HL-60 (cell line): ENCODE measurements around the gene PRTN3.

Experiments
- DNase-seq, 2 experiments: peaks; one replicate each; pipeline ENCODE4 v3.0.0-alpha.2; 2010 to 2020; ENCODE audit warnings: low read depth in 1 of 2, low spot score in 1 of 2
- H3K27ac ChIP-seq: fragments of 250-450 bp; sonication (Bioruptor Pico); replicated peaks from 2 replicates; pipeline ENCODE4 v1.5.1; 2020; ENCODE audit warnings: mild to moderate bottlenecking, moderate library complexity
- H3K27me3 ChIP-seq: fragments of 250-450 bp; sonication (Bioruptor Pico); 2 replicates; pipeline ENCODE4 v1.5.1; 2021; ENCODE audit warnings: mild to moderate bottlenecking, moderate library complexity; ENCODE audit not compliant: insufficient read depth, poor library complexity, severe bottlenecking
- H3K4me3 ChIP-seq: replicated peaks from 2 replicates; pipeline ENCODE4 v1.5.1; 2011; ENCODE audit warnings: mild to moderate bottlenecking, control low read depth, low read length; ENCODE audit not compliant: insufficient read depth
- GABPA ChIP-seq: IDR thresholded peaks from 2 replicates; pipeline ENCODE4 v1.6.1; 2012; ENCODE audit warnings: low read depth
- POLR2AphosphoS5 ChIP-seq: IDR thresholded peaks from 2 replicates; pipeline ENCODE4 v1.6.1; 2012; ENCODE audit warnings: low read depth
- REST ChIP-seq: IDR thresholded peaks from 2 replicates; pipeline ENCODE4 v1.6.1; 2012; ENCODE audit warnings: low read depth; ENCODE audit not compliant: insufficient replicate concordance
- SPI1 ChIP-seq: IDR thresholded peaks from 2 replicates; pipeline ENCODE4 v1.6.1; 2012; ENCODE audit warnings: low read depth, mild to moderate bottlenecking, borderline replicate concordance

PRTN3 gene

DNA sequence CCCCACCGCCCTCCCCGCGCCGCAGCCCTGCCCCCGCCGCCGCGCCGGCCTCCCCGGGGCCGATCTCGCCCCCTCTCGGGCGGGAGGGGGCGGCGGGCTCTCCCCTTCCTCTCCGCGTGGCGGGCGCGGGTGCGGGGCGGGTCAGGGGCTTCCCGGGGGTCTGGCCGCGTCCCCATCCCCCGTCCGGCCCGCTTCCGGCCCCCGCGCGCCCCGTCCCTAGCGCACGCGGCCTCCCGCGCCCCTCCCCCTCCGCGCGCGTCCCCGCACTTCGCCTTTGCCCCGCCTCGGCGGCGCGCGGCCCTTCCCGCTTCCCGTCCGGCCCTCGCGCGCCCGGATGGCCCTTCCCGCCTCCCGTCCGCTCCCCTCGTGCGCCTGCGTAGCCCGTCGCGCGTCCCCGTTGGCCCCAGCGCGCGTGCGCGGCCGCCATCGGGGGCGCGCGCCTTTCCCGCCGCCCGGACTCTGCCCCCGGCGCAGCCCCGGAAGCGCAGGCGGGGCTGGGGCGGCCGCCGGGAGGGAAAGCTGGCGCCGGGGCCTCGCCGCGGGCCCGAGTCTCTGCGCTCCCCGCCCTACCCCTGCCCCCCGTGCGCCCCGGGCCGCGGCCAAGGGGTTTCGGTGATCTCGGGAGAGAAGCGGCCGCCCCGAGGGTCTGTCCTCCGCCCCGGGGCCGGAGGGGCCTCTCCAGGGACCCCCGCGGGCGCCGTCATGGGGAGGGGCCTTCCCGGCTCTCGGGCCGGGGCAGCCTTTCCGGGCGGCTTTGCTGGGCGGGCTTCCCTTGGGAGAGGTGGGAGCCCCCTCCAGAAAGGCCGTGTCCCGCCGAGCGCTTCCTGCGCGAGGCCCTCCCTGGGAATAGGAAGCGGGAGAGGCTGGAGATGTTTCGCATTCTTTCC, 43.0 kb upstream of the PRTN3 start:
- peak; percentile 79 to 82 for DNase-seq
- Histone ChIP-seq H3K4me3 (peak overlapping the region; percentile 98), H3K27me3 (no peaks in the 10 kb centered on the region), H3K27ac (peak overlapping the region; percentile 95)
- no peak for TF ChIP-seq GABPA
- TF ChIP-seq REST, result no peak
- TF ChIP-seq POLR2AphosphoS5, result peak; percentile 59; the same call in 1 of the 2 replicates

- H3K27me3 ChIP-seq, result no peaks in the 10 kb centered on the region
- H3K4me3 ChIP-seq, result peak overlapping the region; percentile 98
- H3K27ac ChIP-seq, result peak overlapping the region; percentile 95
- no peak for DNase-seq
- TF ChIP-seq POLR2AphosphoS5 (peak; percentile 8; the same call in 1 of the 2 replicates), GABPA (no peak)
Measured at GRCh38 chr19:798415-799075, 42.3 kb upstream of the PRTN3 start.

GRCh38 chr19:799076-799881, 41.5 kb upstream of the PRTN3 start:
- peak; percentile 45 to 56 for DNase-seq
- TF ChIP-seq REST (no peak), POLR2AphosphoS5 (0 out of 2 replicates have a peak, but pooled peaks have one; percentile 23), SPI1 (no peak)
- H3K27ac ChIP-seq, result peak overlapping the region; percentile 95

DNA sequence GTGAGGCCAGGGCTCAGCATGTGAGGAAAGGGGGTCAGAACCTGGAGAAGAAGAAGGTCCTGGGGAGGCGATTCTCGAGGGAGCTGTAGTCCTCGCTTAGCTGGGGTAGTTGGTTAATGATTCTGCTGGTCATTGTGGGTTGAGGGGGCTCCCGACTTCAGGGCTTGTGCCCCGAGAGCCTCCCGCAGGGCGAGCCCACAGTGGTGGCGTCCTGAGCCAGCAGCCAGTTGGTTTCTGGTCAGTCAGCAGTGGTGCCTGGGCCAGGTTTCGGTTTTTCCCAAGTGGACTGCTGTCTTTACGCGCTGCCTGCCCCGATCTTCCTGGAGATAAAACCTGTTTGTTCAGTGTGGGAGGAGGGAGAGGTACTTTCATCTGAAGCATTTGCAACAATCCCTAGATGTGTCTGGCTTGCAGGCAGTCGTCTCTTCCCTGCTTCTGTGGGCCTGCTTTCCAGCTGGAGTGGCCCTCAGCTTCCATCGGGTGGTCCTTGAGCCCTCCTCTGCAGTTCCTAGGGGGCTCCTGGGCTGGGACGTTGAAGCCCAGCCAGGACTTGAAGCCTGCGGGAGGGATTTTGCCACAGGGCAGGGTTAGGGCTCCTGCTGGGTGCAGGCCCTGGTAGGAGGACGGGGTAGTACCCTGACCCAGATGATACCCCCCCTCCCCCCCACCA, 40.3 kb upstream of the PRTN3 start:
- H3K27ac ChIP-seq, result peak overlapping the region; percentile 95
- peak in 1 of 2 experiments; percentile 29 for DNase-seq
- no peaks in the 10 kb centered on the region for H3K27me3 ChIP-seq

More at GRCh38 chr19:799076-799881, 41.5 kb upstream of the PRTN3 start:
- H3K4me3 ChIP-seq, result peak overlapping the region; percentile 98
- no peaks in the 10 kb centered on the region for H3K27me3 ChIP-seq

More for the DNA sequence above, 40.3 kb upstream of the PRTN3 start:
- peak overlapping the region; percentile 98 for H3K4me3 ChIP-seq
- TF ChIP-seq REST (no peak), POLR2AphosphoS5 (peak; percentile 30; the same call in 1 of the 2 replicates)
